ENCODE data around the gene IRX4. TPM values are rescaled to one million over a fixed set of nuclear protein-coding genes. Genes with fewer than 3 reads are reported as not detected.

Gene IRX4
- total RNA-seq, 1 donor from 2014 or later: not detected

DNA sequence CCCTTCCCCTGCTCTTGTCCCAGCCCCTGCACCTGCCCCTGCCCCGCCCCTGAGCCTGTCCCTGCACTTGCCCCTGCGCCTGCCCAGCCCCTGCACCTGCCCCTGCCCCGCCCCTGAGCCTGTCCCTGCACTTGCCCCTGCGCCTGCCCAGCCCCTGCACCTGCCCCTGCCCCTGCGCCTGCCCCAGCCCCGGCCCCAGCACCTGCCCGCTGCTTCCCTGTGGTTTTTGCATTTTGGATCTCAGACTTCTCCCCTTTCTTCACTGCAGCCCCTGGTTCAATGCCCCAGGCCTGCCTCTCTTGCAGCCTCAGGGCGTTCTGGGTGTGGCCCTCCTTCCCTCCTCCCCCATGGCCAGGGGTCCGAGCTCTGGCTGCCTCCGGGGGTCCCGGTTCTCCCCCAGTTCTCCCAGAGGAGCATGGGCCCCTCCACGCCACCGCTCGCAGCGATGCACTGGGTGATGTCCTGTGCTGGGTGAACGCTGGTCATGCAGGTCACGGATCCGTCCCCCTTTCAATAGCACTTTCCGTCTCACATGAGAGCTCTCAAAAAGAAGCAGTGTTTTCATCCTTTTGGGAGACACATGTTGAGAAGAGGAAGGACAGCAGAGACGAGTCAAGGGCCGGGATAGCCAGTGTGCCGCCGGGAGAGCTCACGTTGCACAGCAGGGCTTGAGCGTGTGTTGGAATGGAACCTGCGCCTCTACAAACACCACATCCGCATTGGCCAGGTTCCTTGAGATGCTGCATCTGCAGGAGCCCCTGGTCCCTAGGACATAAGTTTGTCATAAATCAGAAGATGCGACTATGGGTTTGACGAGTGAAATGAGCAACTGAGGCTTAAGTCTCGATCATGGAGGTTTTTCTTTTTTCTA, 44.0 kb upstream of the IRX4 start:
- no peak for DNase-seq (ENCODE audit: low read depth)
- TF ChIP-seq, protein P1, sequence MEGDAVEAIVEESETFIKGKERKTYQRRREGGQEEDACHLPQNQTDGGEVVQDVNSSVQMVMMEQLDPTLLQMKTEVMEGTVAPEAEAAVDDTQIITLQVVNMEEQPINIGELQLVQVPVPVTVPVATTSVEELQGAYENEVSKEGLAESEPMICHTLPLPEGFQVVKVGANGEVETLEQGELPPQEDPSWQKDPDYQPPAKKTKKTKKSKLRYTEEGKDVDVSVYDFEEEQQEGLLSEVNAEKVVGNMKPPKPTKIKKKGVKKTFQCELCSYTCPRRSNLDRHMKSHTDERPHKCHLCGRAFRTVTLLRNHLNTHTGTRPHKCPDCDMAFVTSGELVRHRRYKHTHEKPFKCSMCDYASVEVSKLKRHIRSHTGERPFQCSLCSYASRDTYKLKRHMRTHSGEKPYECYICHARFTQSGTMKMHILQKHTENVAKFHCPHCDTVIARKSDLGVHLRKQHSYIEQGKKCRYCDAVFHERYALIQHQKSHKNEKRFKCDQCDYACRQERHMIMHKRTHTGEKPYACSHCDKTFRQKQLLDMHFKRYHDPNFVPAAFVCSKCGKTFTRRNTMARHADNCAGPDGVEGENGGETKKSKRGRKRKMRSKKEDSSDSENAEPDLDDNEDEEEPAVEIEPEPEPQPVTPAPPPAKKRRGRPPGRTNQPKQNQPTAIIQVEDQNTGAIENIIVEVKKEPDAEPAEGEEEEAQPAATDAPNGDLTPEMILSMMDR (conservative IDR thresholded peaks at IDR 0.05; ENCODE audit: low read depth, low read length): no peak
- H3K4me3 ChIP-seq (ENCODE audit: low read depth, low read length): no peak overlapping the region

DNA sequence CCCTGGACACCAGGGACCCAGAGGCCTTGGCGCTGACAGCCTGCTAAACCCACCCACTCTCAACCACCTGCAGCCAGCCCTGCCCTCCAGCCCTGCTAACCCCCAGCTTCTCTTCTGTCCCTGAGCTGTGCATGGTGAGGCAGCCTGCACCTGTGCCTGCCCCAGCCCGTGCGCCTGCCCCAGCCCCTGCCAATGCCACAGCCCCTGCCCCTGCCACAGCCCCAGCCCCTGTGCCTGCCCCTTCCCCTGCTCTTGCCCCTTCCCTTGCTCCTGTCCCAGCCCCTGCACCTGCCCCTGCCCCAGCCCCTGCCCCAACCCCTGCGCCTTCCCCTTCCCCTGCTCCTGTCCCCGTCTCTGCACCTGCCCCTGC, 43.3 kb upstream of the IRX4 start:
- TF ChIP-seq, protein P1 (conservative IDR thresholded peaks at IDR 0.05; ENCODE audit: low read depth, low read length): no peak
- H3K4me3 ChIP-seq (ENCODE audit: low read depth, low read length): no peak overlapping the region
- DNase-seq (ENCODE audit: low read depth): no peak

DNA sequence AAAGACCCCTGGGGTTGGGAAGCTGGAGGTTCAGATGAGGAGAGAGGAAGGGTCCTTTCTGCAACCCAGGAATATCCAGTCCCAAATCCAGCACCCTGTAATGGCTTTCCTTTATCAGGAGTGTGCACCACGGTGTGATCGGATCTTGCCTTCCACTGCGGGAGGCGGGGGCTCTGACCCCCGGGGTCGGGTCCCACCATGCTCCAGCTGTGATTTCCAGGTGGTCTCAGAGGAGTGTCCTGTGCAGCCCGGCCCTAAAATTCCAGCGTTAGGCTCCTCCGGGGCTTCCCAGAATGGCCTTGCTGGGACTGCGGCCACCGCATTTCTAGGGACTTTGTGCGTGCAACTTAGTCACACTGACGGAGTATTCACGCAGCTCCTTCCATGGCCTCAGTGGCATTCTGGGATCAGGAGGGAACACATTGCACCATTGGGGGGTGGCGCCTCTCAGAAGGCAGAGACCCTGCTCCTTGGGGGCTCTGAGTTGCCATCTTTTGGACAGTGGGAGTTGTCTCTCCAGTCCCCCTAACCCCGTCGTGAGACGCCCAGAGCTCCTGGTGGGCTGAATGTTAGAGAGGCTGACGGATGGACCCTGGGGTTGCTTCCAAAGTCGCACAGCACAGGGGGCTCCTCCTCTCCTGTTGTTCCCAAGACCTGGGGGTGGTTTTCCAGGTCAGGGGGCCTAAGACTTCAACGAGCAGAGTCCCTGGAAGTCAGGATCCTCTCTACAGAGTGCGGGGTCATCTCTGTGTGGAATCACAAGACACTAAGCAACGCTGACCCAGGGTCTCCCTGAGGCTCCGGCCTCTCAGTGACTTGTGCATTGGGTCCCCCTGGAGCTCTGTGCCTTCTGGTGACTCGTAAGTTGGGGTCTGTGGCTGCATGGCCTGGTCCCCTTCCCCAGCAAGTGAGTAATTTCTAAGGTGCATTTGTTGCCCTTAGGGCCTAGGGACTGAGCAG, 42.7 kb upstream of the IRX4 start:
- TF ChIP-seq, protein P1 (conservative IDR thresholded peaks at IDR 0.05; ENCODE audit: low read depth, low read length): no peak
- no peak for DNase-seq (ENCODE audit: low read depth)
- no peak overlapping the region for H3K4me3 ChIP-seq (ENCODE audit: low read depth, low read length)

DNA sequence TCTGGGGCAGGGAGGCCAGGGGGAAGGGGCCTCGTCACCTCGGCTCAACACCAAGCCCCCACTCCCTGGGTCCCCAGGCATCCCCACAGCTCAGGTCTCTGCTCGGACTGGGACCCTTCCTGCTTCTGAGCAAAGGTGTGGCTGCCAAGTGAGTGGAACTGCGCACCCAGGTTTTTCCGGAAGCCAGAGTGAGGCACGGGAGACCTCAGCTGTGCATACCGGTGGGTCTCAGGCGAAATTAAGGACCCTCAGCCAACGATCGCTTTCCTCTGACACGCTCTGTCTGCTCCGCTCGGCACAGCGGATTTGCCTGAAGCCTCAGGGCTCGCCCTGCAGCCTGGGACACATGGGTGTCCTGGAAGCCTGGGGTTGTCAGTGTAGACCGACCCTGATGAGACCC, 41.0 kb upstream of the IRX4 start:
- TF ChIP-seq, protein P1 (conservative IDR thresholded peaks at IDR 0.05; ENCODE audit: low read depth, low read length): no peak
- H3K4me3 ChIP-seq (ENCODE audit: low read depth, low read length): no peak overlapping the region
- no peak for DNase-seq (ENCODE audit: low read depth)

DNA sequence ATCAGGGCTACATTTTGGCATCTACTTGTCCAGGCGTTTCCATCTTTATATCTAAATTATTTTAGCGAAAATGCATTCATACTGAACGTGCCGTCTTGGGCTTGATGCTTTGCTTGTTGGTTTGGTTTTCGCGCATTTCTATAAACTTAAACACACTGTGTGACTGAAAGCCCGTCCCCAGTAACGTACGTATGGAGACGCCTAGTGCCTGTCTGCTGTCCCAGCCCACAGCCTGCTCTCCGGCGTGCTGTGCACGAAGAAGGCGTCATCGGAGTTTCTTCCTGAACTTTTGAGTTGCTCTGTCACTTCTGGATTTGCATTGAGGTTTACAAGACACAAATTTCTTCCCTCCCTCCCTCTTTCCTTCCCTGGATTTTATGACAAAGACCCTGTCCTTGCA, 40.6 kb upstream of the IRX4 start:
- no peak overlapping the region for H3K4me3 ChIP-seq (ENCODE audit: low read depth, low read length)
- TF ChIP-seq, protein P1 (conservative IDR thresholded peaks at IDR 0.05; ENCODE audit: low read depth, low read length): no peak
- no peak for DNase-seq (ENCODE audit: low read depth)

- no peak for DNase-seq (ENCODE audit: low read depth)
- no peak overlapping the region for H3K4me3 ChIP-seq (ENCODE audit: low read depth, low read length)
- TF ChIP-seq, protein P1 (conservative IDR thresholded peaks at IDR 0.05; ENCODE audit: low read depth, low read length): no peak
These were observed 39.0 kb upstream of the IRX4 start for GRCh38 chr5:1921711-1922110.

Measured in epithelial cell of proximal tubule (primary cell).